Measurements from ENCODE around the gene OR52B6.

The OR52B6 gene

DNA sequence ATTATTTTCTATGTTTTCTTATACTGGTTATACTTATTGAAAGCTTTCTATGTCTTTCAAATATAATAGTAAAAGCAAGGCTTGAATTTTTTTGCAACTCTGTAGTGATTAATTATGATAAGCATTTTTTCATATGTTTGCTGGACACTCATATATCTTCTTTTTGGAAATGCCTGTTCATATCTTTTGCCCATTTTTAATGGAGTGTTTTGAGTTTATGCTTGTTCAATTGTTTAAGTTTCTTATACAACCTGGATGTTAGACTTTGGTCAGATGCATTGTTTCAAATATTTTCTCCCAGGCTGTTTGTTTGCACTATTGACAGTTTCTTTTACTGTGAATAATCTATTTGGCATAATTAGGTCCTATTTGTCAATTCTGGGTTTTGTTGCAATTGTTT lies 44.2 kb upstream of the OR52B6 start:
- no peak for TF ChIP-seq EZH2 (IDR thresholded peaks at IDR 0.05; ENCODE audit: borderline replicate concordance, low read depth, low read length, severe bottlenecking)
- TF ChIP-seq, protein P1, sequence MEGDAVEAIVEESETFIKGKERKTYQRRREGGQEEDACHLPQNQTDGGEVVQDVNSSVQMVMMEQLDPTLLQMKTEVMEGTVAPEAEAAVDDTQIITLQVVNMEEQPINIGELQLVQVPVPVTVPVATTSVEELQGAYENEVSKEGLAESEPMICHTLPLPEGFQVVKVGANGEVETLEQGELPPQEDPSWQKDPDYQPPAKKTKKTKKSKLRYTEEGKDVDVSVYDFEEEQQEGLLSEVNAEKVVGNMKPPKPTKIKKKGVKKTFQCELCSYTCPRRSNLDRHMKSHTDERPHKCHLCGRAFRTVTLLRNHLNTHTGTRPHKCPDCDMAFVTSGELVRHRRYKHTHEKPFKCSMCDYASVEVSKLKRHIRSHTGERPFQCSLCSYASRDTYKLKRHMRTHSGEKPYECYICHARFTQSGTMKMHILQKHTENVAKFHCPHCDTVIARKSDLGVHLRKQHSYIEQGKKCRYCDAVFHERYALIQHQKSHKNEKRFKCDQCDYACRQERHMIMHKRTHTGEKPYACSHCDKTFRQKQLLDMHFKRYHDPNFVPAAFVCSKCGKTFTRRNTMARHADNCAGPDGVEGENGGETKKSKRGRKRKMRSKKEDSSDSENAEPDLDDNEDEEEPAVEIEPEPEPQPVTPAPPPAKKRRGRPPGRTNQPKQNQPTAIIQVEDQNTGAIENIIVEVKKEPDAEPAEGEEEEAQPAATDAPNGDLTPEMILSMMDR (IDR thresholded peaks at IDR 0.05; ENCODE audit: borderline replicate concordance, extremely low read depth, low read length, poor library complexity, severe bottlenecking) = no peak
- H3K9ac ChIP-seq (ENCODE audit: low read depth, low read length) = no peak overlapping the region
- no peaks in the 10 kb centered on the region for H3K79me2 ChIP-seq (ENCODE audit: insufficient read depth, low read length)
- ATAC-seq (ENCODE audit: insufficient read depth, low read depth) (no peak), DNase-seq (no peak)
- no peaks in the 10 kb centered on the region for H3K4me1 ChIP-seq (ENCODE audit: insufficient read depth, low read length)
- no peaks in the 10 kb centered on the region for H3K9me3 ChIP-seq (ENCODE audit: insufficient read depth, low read length, severe bottlenecking)
- peaks cover 2% of the 10 kb centered on the region for H3K27me3 ChIP-seq (ENCODE audit: insufficient read depth, low read length, poor library complexity)
- H3K36me3 ChIP-seq (ENCODE audit: insufficient read depth, low read length) = no peaks in the 10 kb centered on the region
- no peaks in the 10 kb centered on the region for H4K20me1 ChIP-seq (ENCODE audit: insufficient read depth, low read length)
- no peak overlapping the region for H3K4me3 ChIP-seq (ENCODE audit: low read depth in 1 of 2, low read length in 2 of 2)
- H2AFZ ChIP-seq (ENCODE audit: low read depth, low read length) = no peak overlapping the region
- no peak overlapping the region for H3K4me2 ChIP-seq (ENCODE audit: insufficient read depth, low read length)
- no peak overlapping the region for H3K27ac ChIP-seq (ENCODE audit: low read length)

DNA sequence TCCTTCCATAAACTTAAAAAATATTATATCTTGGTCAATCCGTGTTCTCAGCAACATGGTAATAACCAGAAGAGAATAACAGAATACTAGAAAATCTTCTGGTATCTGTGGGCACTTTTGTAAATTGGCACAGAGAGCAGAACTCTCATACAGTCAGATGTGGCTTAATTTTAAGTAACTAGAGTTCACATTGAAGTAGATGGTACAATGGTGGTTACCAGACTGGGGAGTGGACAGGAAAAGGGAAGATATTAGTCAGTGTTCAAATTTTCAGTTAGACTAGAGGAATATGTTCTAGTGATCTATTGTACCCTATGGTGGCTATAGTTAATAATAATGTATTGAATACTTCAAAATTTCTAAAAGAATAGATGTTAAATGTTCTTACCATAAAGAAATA lies 39.2 kb upstream of the OR52B6 start:
- TF ChIP-seq EZH2 (IDR thresholded peaks at IDR 0.05; ENCODE audit: borderline replicate concordance, low read depth, low read length, severe bottlenecking) = no peak
- TF ChIP-seq, protein P1 (IDR thresholded peaks at IDR 0.05; ENCODE audit: borderline replicate concordance, extremely low read depth, low read length, poor library complexity, severe bottlenecking) = no peak
- peaks cover 2% of the 10 kb centered on the region for H3K27me3 ChIP-seq (ENCODE audit: insufficient read depth, low read length, poor library complexity)
- H3K36me3 ChIP-seq (ENCODE audit: insufficient read depth, low read length) = no peaks in the 10 kb centered on the region
- H3K4me2 ChIP-seq (ENCODE audit: insufficient read depth, low read length) = no peak overlapping the region
- ATAC-seq (ENCODE audit: insufficient read depth, low read depth) (no peak), DNase-seq (no peak)
- H3K27ac ChIP-seq (ENCODE audit: low read length) = no peak overlapping the region
- H3K4me3 ChIP-seq (ENCODE audit: low read depth in 1 of 2, low read length in 2 of 2) = no peak overlapping the region
- no peaks in the 10 kb centered on the region for H3K79me2 ChIP-seq (ENCODE audit: insufficient read depth, low read length)
- H3K4me1 ChIP-seq (ENCODE audit: insufficient read depth, low read length) = no peaks in the 10 kb centered on the region
- H3K9me3 ChIP-seq (ENCODE audit: insufficient read depth, low read length, severe bottlenecking) = no peaks in the 10 kb centered on the region
- no peak overlapping the region for H2AFZ ChIP-seq (ENCODE audit: low read depth, low read length)
- no peaks in the 10 kb centered on the region for H4K20me1 ChIP-seq (ENCODE audit: insufficient read depth, low read length)
- no peak overlapping the region for H3K9ac ChIP-seq (ENCODE audit: low read depth, low read length)

DNA sequence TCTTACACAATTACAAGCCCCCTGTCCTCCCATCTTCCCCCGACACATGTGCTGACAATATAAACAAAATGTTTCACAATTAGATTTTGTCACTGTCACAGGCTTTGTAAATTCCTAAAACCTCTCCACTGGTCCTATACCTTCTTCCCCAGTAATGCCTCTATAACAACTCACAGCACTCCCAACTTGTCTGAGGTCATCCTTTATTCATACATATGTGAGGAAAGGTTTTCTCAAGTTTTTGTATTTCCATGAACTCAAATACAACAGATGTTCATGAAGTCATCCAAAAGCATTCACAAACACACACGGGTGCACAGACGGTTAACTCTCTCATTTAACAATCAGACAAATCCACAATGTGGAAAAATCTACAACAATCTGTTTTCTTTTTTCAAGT lies 34.2 kb upstream of the OR52B6 start:
- ATAC-seq (ENCODE audit: insufficient read depth, low read depth) = no peak
- no peaks in the 10 kb centered on the region for H4K20me1 ChIP-seq (ENCODE audit: insufficient read depth, low read length)

More for the DNA sequence above, 34.2 kb upstream of the OR52B6 start:
- peaks cover 2% of the 10 kb centered on the region for H3K27me3 ChIP-seq (ENCODE audit: insufficient read depth, low read length, poor library complexity)
- H2AFZ ChIP-seq (ENCODE audit: low read depth, low read length) = no peak overlapping the region
- no peaks in the 10 kb centered on the region for H3K79me2 ChIP-seq (ENCODE audit: insufficient read depth, low read length)
- H3K9ac ChIP-seq (ENCODE audit: low read depth, low read length) = no peak overlapping the region
- no peaks in the 10 kb centered on the region for H3K4me1 ChIP-seq (ENCODE audit: insufficient read depth, low read length)
- H3K4me2 ChIP-seq (ENCODE audit: insufficient read depth, low read length) = no peak overlapping the region
- H3K36me3 ChIP-seq (ENCODE audit: insufficient read depth, low read length) = no peaks in the 10 kb centered on the region
- DNase-seq = no peak
- H3K4me3 ChIP-seq (ENCODE audit: low read depth in 1 of 2, low read length in 2 of 2) = no peak overlapping the region
- H3K27ac ChIP-seq (ENCODE audit: low read length) = no peak overlapping the region
- TF ChIP-seq, protein P1 (IDR thresholded peaks at IDR 0.05; ENCODE audit: borderline replicate concordance, extremely low read depth, low read length, poor library complexity, severe bottlenecking) = no peak
- no peak for TF ChIP-seq EZH2 (IDR thresholded peaks at IDR 0.05; ENCODE audit: borderline replicate concordance, low read depth, low read length, severe bottlenecking)
- H3K9me3 ChIP-seq (ENCODE audit: insufficient read depth, low read length, severe bottlenecking) = no peaks in the 10 kb centered on the region

All from DND-41 (cell line).